Measurements from ENCODE around the gene URM1.
A peak's percentile ranks its signal among the peaks of the same experiment; 100 is the strongest.

Gene URM1

GRCh38 chr9:128438343-128439109 lies 67.4 kb downstream of the URM1 start:
- TF ChIP-seq CTCF (IDR thresholded peaks at IDR 0.05) = peak; percentile 98

GRCh38 chr9:128439273-128439672 lies 68.1 kb downstream of the URM1 start:
- TF ChIP-seq CTCF (IDR thresholded peaks at IDR 0.05) = no peak

Data from LNCAP (cell line).